C4-2B (cell line): ENCODE data around the gene PLEKHD1.

Source experiments
- ZFX ChIP-seq: fragments of 450-650 bp; IDR thresholded peaks from 2 replicates; pipeline ENCODE4 v1.6.1; 2017
- TF ChIP-seq, protein P1 (sequence below): fragments of 450-650 bp; conservative IDR thresholded peaks from 2 replicates; pipeline ENCODE4 v1.5.1; 2017; ENCODE audit warnings: mild to moderate bottlenecking

DNA sequence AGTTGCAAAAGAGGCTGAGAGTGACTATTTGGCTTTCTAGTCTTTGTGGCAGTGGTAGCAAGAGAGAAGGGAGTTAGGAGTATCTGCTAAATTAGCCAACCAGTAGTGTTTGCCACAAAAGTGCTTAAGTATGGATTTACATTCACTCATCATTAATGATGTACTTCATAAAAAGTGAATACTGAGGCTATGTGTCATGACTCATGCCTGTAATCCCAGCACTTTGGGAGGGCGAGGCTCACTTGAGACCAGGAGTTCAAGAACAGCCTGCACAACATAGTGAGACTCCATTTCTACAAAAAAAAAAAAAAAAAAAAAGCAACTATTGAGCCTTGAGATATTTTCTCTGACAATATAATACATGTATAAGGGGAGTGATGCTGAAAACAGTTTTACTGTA lies 53.4 kb downstream of the PLEKHD1 start:
- TF ChIP-seq, protein P1, sequence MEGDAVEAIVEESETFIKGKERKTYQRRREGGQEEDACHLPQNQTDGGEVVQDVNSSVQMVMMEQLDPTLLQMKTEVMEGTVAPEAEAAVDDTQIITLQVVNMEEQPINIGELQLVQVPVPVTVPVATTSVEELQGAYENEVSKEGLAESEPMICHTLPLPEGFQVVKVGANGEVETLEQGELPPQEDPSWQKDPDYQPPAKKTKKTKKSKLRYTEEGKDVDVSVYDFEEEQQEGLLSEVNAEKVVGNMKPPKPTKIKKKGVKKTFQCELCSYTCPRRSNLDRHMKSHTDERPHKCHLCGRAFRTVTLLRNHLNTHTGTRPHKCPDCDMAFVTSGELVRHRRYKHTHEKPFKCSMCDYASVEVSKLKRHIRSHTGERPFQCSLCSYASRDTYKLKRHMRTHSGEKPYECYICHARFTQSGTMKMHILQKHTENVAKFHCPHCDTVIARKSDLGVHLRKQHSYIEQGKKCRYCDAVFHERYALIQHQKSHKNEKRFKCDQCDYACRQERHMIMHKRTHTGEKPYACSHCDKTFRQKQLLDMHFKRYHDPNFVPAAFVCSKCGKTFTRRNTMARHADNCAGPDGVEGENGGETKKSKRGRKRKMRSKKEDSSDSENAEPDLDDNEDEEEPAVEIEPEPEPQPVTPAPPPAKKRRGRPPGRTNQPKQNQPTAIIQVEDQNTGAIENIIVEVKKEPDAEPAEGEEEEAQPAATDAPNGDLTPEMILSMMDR = no peak
- no peak for TF ChIP-seq ZFX
